Endothelial cell of umbilical vein (primary cell): ENCODE data around the gene PARP3. TPM values are rescaled to one million over a fixed set of nuclear protein-coding genes. Genes with fewer than 3 reads are reported as not detected.
"Not testable (repeated sequence)": the region's sequence is repeated elsewhere in the genome, so short reads cannot be mapped to it uniquely, and the experiment has no call there.

ENCODE experiments used
- BruUV-seq: library from RNA; stranded (reverse); fragments of 400-500 nt; replicated peaks from 2 replicates; lab custom pipeline; 2021; lab: Mats Ljungman, UMichigan
- CTCF ChIA-PET: fragments of 300-600, 350-600 bp; sonication (Branson Sonifier 250); formaldehyde crosslinking; loops from one replicate; lab custom pipeline; 2021; ENCODE audit warnings: antibody characterized with exemption, inconsistent platforms; lab: Charles Lee
- POLR2A ChIA-PET: fragments of 300-600, 350-600 bp; sonication (Branson Sonifier 250); formaldehyde crosslinking; loops from one replicate; lab custom pipeline; 2021; ENCODE audit warnings: antibody characterized with exemption, inconsistent platforms; lab: Charles Lee
- DNase-seq: peaks from one replicate; pipeline ENCODE4 v3.0.0-alpha.2; 2011; ENCODE audit warnings: low read depth, low spot score
- FAIRE-seq: peaks from 2 replicates; lab custom pipeline; 2011; peaks lifted over from hg19 to GRCh38; lab: Jason Lieb, UNC
- H2AFZ ChIP-seq: 2 replicates; pipeline ENCODE4 v1.6.0; 2012; ENCODE audit warnings: low read depth, low read length, control low read depth, inconsistent platforms
- H3K27ac ChIP-seq: 2 replicates; pipeline ENCODE4 v1.5.1; 2011; ENCODE audit warnings: low read depth, mild to moderate bottlenecking, control low read depth, low read length, moderate library complexity; ENCODE audit not compliant: insufficient read depth
- H3K27me3 ChIP-seq, 2 experiments: 2 replicates each; pipeline versions ENCODE4 v1.6.0 to v1.6.1; 2011; ENCODE audit warnings: low read length in 2 of 2, mixed read lengths in 1 of 2; ENCODE audit not compliant: control insufficient read depth in 2 of 2, insufficient read depth in 2 of 2
- H3K36me3 ChIP-seq, 2 experiments: 2 replicates in 1 of 2; 3 replicates in 1 of 2; pipeline ENCODE4 v1.5.1; 2011; ENCODE audit warnings: low read length in 2 of 2, mild to moderate bottlenecking in 1 of 2, moderate library complexity in 1 of 2; ENCODE audit not compliant: control insufficient read depth in 2 of 2, insufficient read depth in 2 of 2; ENCODE audit errors: extremely low read depth in 1 of 2
- H3K4me1 ChIP-seq: 3 replicates; pipeline ENCODE4 v1.5.1; 2011; ENCODE audit warnings: mild to moderate bottlenecking, low read length; ENCODE audit not compliant: control insufficient read depth, insufficient read depth; ENCODE audit errors: extremely low read depth
- H3K4me2 ChIP-seq: 2 replicates; pipeline ENCODE4 v1.6.1; 2011; ENCODE audit warnings: low read length, control low read depth, mixed read lengths; ENCODE audit not compliant: insufficient read depth
- H3K4me3 ChIP-seq, 3 experiments: fragments of 200-600 bp in 1 of 3; sonication (generic), shearing (Covaris generic) in 1 of 3; replicated peaks in 1 of 3; 2 replicates each; pipeline ENCODE4 v1.5.1; 2011 to 2016; ENCODE audit warnings: control low read depth in 3 of 3, low read length in 3 of 3, mild to moderate bottlenecking in 2 of 3, inconsistent platforms in 1 of 3, low read depth in 1 of 3, moderate library complexity in 1 of 3; ENCODE audit not compliant: insufficient read depth in 1 of 3
- H3K79me2 ChIP-seq: 2 replicates; pipeline ENCODE4 v1.6.0; 2012; ENCODE audit warnings: low read length, inconsistent platforms; ENCODE audit not compliant: control insufficient read depth, insufficient read depth
- H3K9ac ChIP-seq: replicated peaks from 2 replicates; pipeline ENCODE3; 2011; ENCODE audit warnings: low read length, control low read depth; ENCODE audit not compliant: insufficient read depth; ENCODE audit errors: extremely low read depth
- H3K9me1 ChIP-seq: replicated peaks from 3 replicates; pipeline ENCODE4 v1.6.0; 2011; ENCODE audit warnings: mild to moderate bottlenecking, low read length; ENCODE audit not compliant: control insufficient read depth, insufficient read depth; ENCODE audit errors: extremely low read depth
- H3K9me3 ChIP-seq: replicated peaks from 2 replicates; pipeline ENCODE4 v1.5.1; 2012; ENCODE audit warnings: low read length, inconsistent platforms; ENCODE audit not compliant: control insufficient read depth, insufficient read depth
- H4K20me1 ChIP-seq: replicated peaks from 2 replicates; pipeline ENCODE3; 2011; ENCODE audit warnings: mild to moderate bottlenecking, low read length; ENCODE audit not compliant: control insufficient read depth, insufficient read depth; ENCODE audit errors: extremely low read depth
- CTCF ChIP-seq, 2 donors: IDR thresholded peaks; 1 replicate in 1 of 2; 2 replicates in 1 of 2; pipeline ENCODE4 v1.5.1; 2011; ENCODE audit warnings: low read length in 2 of 2, mild to moderate bottlenecking in 2 of 2, moderate library complexity in 2 of 2, control low read depth in 1 of 2, inconsistent platforms in 1 of 2, low read depth in 1 of 2; ENCODE audit not compliant: insufficient read depth in 1 of 2; ENCODE audit errors: extremely low read depth in 1 of 2
- EZH2 ChIP-seq: IDR thresholded peaks from 2 replicates; pipeline ENCODE4 v1.6.1; 2012; ENCODE audit warnings: borderline replicate concordance, low read depth, mild to moderate bottlenecking, moderate library complexity, low read length, inconsistent platforms; ENCODE audit not compliant: severe bottlenecking
- FOS ChIP-seq: IDR thresholded peaks from 2 replicates; pipeline ENCODE4 v1.6.1; 2011; ENCODE audit warnings: mild to moderate bottlenecking, low read length, moderate library complexity, borderline replicate concordance; ENCODE audit not compliant: insufficient read depth
- GATA2 ChIP-seq: IDR thresholded peaks from 2 replicates; pipeline ENCODE4 v1.7.0; 2011; ENCODE audit warnings: low read depth, mild to moderate bottlenecking, moderate library complexity, mixed read lengths, low read length; ENCODE audit not compliant: insufficient read length, insufficient read depth
- JUN ChIP-seq: IDR thresholded peaks from 2 replicates; pipeline ENCODE4 v1.6.1; 2011; ENCODE audit warnings: borderline replicate concordance, low read depth; ENCODE audit not compliant: insufficient read length, insufficient read depth
- MAX ChIP-seq: IDR thresholded peaks from 2 replicates; pipeline ENCODE4 v1.6.1; 2011; ENCODE audit not compliant: insufficient read depth, insufficient read length
- MYC ChIP-seq: IDR thresholded peaks from one replicate; pipeline ENCODE4 v1.6.1; 2011; ENCODE audit warnings: mild to moderate bottlenecking, low read depth, low read length
- POLR2A ChIP-seq: IDR thresholded peaks from 2 replicates; pipeline ENCODE4 v1.6.1; 2012; ENCODE audit warnings: low read depth, mild to moderate bottlenecking, control low read depth, low read length
- POLR2AphosphoS5 ChIP-seq: IDR thresholded peaks from 2 replicates; pipeline ENCODE4 v1.6.1; 2012; ENCODE audit warnings: low read depth, mild to moderate bottlenecking, control low read depth, low read length, moderate library complexity; ENCODE audit not compliant: insufficient read depth
- dilution Hi-C: fragments of 300-500 bp; cut with MboI; formaldehyde crosslinking; loops from one replicate; pipeline ENCODE4 v1.15.0; 2019; ENCODE audit warnings: low sequenced_read_pairs; ENCODE audit not compliant: extremely low pct_ligation_motif_present
- intact Hi-C: fragments of 100-400 bp; cut with micrococcal nuclease; formaldehyde crosslinking; loops from one replicate; pipeline ENCODE4 v1.10.0; 2022
- polyA plus RNA-seq, 4 experiments: library from polyadenylated mRNA; depleted of rRNA in 3 of 4; stranded (reverse) in 3 of 4; unstranded in 1 of 4; fragments of >200 nt; gene quantifications; 2 replicates each; pipeline versions ENCODE4 v1.2.1 to v1.2.3, GENCODE V29; 2011 to 2012; ENCODE audit warnings: missing spikeins in 1 of 4
- total RNA-seq: library from RNA; stranded (reverse); gene quantifications from 2 replicates; pipeline ENCODE4 v1.2.3, GENCODE V29; 2021

The PARP3 gene
- total and polyA plus RNA-seq, 2 donors (not counting 3 experiments of a cell fraction or from before 2014, with no cell fraction given), result 10.0 to 13.8 TPM

DNA sequence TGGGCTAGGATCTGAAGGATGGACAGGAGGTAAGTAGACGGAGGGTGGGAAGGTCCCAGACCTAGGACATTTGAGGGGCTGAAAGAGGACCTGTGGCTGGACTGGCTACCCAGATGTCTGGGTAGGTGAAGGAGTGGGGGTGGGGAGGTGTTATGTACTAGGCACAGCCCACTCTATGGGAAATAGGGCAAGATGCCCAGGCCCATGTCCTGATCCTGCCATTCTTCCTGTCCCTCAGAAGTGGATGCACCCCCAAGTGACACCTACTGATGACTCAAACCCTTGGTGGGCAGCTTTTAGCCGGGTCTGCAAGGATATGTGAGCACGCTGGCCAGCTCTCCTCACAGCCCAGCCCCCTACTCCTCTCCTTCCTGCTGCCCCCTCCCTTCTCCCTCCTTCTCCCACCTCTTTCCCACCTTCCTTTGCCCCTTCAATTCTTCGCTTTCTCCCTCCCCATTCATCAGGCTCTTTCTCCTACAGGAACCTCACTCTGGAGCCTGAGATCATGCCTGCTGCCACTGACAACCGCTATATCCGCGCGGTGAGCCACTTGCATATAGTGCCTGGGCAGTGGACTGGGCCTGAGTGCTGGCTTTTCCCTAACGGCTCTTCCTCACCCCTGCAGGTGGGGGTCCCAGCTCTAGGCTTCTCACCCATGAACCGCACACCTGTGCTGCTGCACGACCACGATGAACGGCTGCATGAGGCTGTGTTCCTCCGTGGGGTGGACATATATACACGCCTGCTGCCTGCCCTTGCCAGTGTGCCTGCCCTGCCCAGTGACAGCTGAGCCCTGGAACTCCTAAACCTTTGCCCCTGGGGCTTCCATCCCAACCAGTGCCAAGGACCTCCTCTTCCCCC lies 46.4 kb downstream of the PARP3 start:
- peaks cover 6 to 10% of the 10 kb centered on the region in 2 experiments for H3K36me3 ChIP-seq
- H4K20me1 ChIP-seq, result no peaks in the 10 kb centered on the region
- H3K9me1 ChIP-seq, result no peaks in the 10 kb centered on the region
- H3K9ac ChIP-seq, result no peak overlapping the region
- H3K4me1 ChIP-seq, result peaks cover 4% of the 10 kb centered on the region
- DNase-seq (no peak), FAIRE-seq (no peak)
- no TSS peak for BruUV-seq
- POLR2A ChIA-PET, result no interaction called here
- no peaks in the 10 kb centered on the region for H3K27me3 ChIP-seq
- H2AFZ ChIP-seq, result no peak overlapping the region
- CTCF ChIA-PET, result no interaction called here
- TF ChIP-seq CTCF (IDR thresholded peaks at IDR 0.05; ENCODE audit: extremely low read depth in 1 of 2, insufficient read depth in 1 of 2, low read depth in 1 of 2, low read length in 2 of 2) (no peak), JUN (no peak), MYC (no peak), FOS (no peak), POLR2AphosphoS5 (no peak), MAX (no peak), POLR2A (no peak), GATA2 (no peak), EZH2 (no peak)
- peaks cover 11% of the 10 kb centered on the region for H3K79me2 ChIP-seq
- dilution Hi-C loops, result no loop called here
- intact Hi-C loops, result no loop called here
- no peaks in the 10 kb centered on the region for H3K9me3 ChIP-seq
- H3K27ac ChIP-seq, result no peak overlapping the region
- H3K4me3 ChIP-seq, result no peak overlapping the region
- no peak overlapping the region for H3K4me2 ChIP-seq

GRCh38 chr3:51990501-51990971 lies 48.4 kb downstream of the PARP3 start:
- H3K4me2 ChIP-seq, H4K20me1 ChIP-seq, POLR2A ChIA-PET, H3K4me3 ChIP-seq, H3K9ac ChIP-seq, H3K9me3 ChIP-seq, H3K27ac ChIP-seq, FAIRE-seq, H3K27me3 ChIP-seq, H3K9me1 ChIP-seq, H2AFZ ChIP-seq, BruUV-seq, DNase-seq, intact Hi-C loops: not testable (repeated sequence)
- dilution Hi-C loops, result loop anchor here (10.0 kb wide), 1 partner anchor 154 kb away; no protein-coding TSS in a partner anchor
- CTCF ChIA-PET, result interaction anchor here (0.9 to 1.4 kb wide), 2 partner anchors 8 to 16 kb away, joined by 3 read pairs; no protein-coding TSS in a partner anchor
- Histone ChIP-seq H3K4me1 (peaks cover 14% of the 10 kb centered on the region), H3K36me3 (peaks cover 16 to 20% of the 10 kb centered on the region in 2 experiments), H3K79me2 (peaks cover 28% of the 10 kb centered on the region)
